NCI-H2171 (cell line): ENCODE data around the gene TRAF6.
"Not testable (repeated sequence)": the region's sequence is repeated elsewhere in the genome, so short reads cannot be mapped to it uniquely, and the experiment has no call there.

Source experiments
- DNase-seq: peaks from one replicate; lab custom pipeline; 2025; lab: John Stamatoyannopoulos, UW

The TRAF6 gene, protein sequence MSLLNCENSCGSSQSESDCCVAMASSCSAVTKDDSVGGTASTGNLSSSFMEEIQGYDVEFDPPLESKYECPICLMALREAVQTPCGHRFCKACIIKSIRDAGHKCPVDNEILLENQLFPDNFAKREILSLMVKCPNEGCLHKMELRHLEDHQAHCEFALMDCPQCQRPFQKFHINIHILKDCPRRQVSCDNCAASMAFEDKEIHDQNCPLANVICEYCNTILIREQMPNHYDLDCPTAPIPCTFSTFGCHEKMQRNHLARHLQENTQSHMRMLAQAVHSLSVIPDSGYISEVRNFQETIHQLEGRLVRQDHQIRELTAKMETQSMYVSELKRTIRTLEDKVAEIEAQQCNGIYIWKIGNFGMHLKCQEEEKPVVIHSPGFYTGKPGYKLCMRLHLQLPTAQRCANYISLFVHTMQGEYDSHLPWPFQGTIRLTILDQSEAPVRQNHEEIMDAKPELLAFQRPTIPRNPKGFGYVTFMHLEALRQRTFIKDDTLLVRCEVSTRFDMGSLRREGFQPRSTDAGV

GRCh38 chr11:36509694-36510593 lies at the start of gene TRAF6:
TSS of gene TRAF6 (minus strand) at chr11:36510272. CDS start at chr11:36501515, 8,757 bp downstream.
- DNase-seq: peak; percentile 92

- no peak for DNase-seq
These were observed 48.7 kb upstream of the TRAF6 start for GRCh38 chr11:36558571-36559413.

DNA sequence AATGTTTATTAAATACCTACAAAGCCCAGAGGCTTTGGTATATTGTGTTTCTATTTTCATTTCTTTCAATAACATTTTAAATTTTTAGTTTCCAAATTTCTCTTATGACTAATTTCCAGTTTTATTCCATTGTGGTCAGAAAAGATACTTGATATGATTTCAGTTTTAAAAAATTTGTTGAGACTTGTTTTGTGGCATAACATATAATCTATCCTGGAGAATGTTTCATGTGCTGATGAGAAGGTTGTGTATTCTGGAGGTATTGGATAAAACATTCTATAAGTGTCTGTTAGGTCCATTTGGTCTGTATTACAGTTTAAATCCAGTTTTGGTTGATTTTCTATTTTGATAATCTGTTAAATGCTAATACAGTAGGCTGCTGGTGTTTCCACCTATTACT lies 47.9 kb upstream of the TRAF6 start:
- no peak for DNase-seq

DNA sequence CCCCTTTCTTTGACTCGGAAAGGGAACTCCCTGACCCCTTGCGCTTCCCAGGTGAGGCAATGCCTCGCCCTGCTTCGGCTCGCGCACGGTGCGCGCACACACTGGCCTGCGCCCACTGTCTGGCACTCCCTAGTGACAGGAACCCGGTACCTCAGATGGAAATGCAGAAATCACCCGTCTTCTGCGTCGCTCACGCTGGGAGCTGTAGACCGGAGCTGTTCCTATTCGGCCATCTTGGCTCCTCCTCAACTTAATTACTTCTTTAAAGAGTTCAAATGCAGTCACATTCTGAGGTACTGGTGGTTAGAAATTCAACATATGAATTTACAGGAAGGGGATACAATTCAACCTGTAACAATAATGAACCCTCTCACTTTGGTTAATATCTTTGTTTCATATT lies 47.3 kb upstream of the TRAF6 start:
- DNase-seq: not testable (repeated sequence)

DNA sequence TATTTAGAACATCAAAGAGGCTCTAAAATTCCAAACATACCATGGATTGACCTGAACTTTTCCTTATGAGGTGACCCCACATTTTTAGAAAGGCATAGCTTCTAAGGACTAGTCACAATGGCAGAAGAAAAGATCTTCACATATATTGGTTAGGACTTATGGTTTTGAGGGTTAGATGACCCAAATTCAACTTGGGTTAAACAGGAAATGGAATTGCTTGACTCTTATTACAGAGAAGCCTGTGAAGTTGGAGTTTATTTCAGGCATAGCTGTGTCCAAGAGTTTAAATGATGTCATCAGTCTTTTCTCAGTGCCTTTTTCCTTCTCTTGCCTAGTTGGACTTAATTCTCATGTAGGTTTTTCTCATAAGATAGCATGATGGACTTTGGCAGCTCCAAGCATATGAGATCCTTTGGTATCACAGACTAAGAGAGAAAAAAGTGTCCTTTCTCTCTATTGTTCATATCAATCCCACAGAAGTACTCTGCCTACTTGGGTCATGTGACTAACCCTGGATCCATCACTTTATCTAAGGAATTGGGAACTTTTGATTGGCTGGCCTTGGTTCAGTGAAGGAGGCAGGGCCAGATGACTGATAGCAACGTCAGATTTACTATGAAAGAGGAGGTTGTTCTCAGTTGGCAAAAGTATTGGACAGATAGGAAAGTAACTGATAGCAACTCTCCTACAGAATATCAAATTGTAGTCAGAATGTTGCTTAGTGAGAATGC lies 40.5 kb upstream of the TRAF6 start:
- no peak for DNase-seq

DNA sequence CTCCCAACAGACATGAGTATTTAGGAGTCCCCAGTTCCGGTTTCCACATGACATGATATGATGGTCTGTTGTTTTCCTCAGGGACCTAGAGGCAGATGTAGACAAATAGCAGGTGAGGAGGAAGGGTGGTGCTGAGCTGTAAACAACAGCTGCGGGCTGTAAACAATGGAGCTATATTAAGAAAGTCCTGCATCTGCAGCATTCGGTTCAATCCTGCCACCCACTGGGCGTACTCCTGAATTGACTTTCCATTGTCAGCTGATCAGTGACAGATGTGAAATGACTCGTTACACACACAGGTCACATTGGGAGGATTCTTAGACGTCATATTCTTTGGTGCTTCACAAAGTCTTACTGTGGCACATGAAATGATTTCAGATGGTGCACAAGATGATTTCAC lies 30.9 kb upstream of the TRAF6 start:
- peak; percentile 94 for DNase-seq

DNA sequence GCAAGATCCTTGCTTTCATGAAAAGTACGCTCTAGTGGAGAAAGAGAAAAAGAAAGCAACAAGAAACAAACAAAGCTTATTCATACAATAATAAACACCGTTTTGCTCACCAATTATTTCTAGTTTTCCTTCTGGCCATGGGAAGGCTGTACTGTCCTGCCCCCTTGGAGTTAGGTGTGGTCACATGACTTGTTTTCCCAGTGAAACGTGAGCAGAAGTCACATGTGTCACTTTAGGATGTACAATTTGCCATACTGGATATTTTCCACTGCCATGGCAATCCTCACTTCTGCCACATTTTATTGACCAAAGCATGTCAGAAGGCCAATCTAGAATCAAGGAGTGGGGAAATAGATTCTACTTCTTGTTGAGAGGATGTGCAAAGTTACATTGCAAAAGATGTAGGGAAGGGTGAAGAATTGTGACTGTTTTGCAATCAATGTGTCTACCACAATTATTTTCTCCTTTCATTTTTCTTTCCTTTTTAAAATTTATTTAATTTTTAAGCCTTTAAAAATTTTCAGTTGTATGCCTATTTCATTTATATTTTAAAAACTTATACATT lies 24.3 kb upstream of the TRAF6 start:
- DNase-seq: no peak

- DNase-seq: no peak
These were observed 23.0 kb upstream of the TRAF6 start for GRCh38 chr11:36532941-36533601.

- DNase-seq: no peak
These were observed 20.8 kb upstream of the TRAF6 start for GRCh38 chr11:36530840-36531239.

DNA sequence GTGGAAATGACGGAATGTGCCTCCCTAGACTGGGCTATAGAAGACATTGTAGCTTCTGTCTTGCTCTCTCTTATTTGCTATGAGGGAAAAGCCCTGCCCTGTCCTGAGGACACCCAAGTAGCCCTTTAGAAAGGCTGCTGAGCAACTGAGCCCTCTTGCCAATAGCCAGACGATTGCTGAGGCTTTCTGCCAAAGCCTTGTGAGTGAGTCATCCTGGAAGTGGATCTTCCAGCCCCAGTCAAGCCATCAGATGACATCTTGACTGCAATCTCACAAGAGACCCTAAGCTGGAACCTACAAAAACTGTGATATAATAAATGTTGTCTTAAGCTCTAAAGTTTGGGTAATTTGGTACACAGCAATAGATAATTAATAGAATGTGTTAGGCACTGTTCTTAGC lies 3.9 kb upstream of the TRAF6 start:
- DNase-seq: no peak

DNA sequence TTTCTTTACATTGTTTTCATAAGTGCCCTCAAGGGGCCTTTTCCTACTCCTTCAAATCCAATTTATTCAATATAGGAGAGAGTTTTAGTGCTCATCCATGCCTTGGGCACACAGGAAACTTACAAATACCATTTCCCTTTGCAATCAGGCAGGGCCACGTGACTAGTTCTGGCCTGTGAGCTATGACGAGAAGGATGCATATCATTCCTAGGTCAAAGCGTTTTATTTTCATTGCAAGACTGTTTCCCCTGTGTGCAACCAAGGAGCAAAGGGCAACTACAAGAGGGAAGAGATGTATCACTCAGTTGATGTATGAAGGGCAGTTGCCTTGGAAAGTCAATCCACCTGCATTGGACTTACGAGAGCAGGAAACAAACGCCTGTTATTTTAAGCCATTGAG lies 1.9 kb upstream of the TRAF6 start:
- DNase-seq: no peak

GRCh38 chr11:36511062-36511461 lies 990 bp upstream of the TRAF6 start:
- DNase-seq: not testable (repeated sequence)

- no peak for DNase-seq
These were observed 496 bp upstream of the TRAF6 start for GRCh38 chr11:36510594-36510942.

DNA sequence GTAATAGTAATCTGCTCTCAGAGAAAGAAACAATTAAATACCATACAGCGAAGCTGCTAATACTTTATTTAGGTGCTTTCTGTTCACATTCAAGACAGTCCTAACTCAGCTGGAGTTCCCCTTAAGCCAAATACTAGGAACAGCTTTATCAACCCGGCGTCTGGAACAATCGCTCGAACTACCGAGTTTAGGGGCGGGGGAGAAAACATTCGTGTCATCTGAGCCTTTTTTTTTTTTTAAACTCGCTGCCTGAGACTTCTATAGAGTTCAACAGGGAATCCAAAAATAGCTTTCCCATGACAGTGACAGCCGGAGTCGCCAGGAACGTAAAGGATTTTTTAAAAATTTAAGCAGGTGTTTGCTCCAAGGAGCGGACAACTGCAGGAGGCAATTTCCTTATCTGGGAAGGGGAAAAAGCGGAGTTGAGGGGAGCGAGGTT lies 852 bp downstream of the TRAF6 start:
- peak; percentile 64 for DNase-seq

GRCh38 chr11:36508743-36509142 lies 1.3 kb downstream of the TRAF6 start:
- no peak for DNase-seq

- no peak for DNase-seq
These were observed 2.1 kb downstream of the TRAF6 start for GRCh38 chr11:36507824-36508489.

DNA sequence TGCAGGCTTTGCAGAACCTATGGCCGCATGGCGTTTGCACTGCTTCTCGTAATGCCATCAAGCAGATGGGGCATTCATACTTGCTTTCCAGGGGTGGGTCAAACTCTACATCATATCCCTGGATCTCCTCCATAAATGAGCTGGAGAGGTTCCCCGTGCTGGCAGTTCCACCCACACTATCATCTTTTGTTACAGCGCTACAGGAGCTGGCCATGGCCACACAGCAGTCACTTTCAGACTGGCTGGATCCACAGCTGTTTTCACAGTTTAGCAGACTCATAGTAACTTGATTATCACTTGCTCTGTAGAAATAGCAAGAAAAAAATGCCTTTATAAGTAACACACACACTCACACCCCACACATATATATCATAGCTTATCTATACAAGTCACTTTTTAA lies 8.8 kb downstream of the TRAF6 start:
- DNase-seq: no peak

DNA sequence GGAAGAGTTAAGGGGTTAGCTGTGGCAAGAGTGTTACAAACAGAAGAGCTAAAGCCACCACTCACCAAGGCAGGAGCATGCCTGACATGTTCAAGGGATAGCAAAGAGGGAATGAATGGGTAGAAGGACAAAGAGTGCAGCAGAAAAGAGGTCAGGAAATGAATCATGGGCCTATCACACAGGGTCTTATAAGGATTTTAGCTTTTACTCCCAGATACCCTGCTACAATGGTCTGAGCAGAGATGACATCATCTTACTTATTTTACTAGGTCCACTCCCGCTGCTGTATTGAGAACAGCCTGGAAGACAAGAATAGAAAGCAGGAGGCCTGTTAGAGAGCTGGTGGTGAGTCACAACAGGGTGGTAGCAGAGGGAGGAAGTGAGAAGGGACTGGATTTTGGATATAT lies 9.8 kb downstream of the TRAF6 start:
- DNase-seq: no peak

DNA sequence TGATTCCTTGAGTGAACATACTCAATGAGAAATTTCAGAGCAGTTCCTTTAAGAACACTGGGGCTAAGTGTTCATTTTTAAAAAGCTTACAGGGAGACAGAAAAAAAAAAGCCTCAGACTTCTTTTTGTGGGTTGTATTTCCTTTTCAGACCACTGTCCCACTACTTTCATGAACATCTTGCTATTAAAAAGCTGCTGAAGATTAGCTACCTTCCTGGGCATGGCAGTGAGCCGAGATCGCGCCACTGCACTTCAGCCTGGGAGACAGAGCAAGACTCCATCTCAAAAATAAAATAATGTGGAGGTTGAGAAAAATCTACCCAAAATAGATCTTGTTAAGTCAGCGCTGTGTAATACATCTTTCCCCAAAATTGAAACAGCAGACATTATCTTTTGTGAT lies 10.8 kb downstream of the TRAF6 start:
- DNase-seq: no peak

DNA sequence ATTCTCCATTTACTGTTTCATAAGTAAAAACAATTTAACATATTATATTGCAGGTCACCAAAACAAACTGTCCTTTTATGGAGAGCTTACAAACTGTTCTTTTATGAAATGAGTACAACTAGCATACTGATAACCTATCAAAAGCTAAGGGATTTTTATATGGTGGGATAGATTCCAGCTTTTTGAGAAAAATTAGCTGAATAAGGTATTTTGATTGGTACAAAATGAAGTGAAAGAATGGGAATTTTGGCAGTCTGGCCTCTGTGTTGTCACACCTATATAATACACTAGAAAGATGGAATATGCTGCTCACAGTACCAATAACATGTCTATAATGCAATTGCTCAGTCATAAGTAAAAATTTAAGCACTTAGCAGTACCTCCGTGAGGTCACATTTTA lies 11.4 kb downstream of the TRAF6 start:
- DNase-seq: no peak
